Activated gamma-delta T cell treated with anti-CD3 and anti-CD28 coated beads, Interleukin-2, amount 50 U/mL, for 16 hours (primary cell): ENCODE results near the gene HOXC5.

Experiments used
- DNase-seq: peaks from one replicate; pipeline ENCODE4 v3.0.0-alpha.2; 2020; ENCODE audit warnings: low read depth

HOXC5 gene

DNA sequence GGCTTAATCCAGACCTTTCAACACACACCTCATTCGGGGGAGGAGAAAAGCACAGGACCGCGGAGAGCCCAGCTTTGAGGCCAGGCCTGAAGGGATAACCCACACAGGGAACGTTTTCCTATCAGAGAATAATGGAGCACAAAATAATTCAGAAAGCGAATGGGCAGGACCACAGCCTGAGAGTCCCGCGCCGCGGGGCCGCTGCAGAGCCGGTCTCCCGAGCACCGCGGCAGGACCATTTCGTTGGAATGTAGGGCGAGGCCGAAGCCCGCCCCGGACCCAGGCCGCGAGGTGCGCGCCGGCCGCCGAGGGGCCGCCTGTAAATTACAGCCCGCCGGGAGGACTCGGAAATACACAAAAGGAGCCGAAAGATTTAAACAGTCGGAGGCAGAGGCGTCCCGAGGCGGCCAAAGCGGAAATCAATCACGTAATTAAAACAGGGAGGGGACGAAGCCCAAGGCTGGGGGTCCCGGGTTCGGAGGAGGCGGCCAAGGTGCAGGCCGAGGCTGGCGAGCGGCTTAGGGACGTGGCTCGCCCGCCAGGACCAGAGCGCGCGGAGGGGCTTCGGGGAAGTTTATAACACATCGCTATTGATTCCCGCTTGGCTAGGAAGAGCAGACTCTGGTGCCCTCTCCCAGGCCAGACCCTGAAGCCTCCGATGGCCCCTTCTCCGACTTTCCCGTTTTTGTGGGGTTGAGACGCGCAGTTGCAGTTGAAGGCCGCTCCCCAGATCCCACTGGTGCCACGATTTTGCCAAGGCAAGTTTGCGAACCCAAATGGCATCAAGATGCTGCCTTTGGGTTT, 14.5 kb downstream of the HOXC5 start:
- no peak for DNase-seq

DNA sequence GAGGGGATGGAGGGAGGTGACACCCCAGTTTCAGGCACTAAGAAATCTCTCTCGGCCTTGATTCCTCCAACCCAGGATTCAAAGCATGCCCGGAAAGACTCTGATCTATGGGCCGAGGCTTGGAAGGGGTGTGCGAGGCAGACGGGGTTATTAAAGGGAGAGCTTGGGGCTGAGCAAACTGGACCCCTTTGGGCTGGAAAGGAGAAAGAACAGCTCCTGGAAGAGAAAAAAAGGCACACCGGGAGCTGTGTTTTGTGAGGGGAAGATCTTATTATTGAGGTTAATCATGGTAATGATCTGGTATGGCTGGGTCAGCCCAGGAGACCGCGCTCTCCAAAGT, 15.1 kb downstream of the HOXC5 start:
- no peak for DNase-seq

DNA sequence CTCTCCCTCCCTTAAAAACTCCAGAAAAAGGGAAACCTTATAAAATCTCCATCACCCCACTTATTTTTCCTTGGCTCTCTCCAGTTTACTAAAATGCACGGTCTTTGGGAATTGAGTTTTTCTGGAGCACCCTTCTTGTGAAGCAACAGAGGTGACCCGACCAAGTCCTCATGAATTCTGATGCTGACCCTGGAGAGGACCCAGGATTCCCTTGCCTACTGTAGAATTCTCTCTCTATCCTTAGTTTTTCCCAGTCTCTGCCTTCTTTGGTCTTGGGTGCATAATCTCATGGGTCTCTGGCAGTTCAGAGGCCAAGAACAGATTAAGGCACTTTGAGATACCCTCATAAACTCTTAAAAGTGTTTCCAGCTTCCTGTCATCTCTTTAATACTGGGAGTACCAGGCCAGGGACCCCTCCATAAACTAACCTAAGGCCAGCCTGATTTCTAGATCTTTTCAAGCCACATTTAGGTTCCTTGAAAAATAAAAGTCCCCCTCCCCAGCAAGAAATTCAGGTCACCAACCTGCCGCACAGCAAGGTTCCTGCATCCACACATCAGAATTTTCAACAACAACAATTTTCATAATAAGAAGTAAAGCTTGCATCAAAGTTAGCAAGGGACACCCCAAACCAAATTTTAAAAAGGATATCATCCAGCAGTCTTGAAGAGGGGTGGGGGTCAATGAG, 15.7 kb downstream of the HOXC5 start:
- DNase-seq: no peak

DNA sequence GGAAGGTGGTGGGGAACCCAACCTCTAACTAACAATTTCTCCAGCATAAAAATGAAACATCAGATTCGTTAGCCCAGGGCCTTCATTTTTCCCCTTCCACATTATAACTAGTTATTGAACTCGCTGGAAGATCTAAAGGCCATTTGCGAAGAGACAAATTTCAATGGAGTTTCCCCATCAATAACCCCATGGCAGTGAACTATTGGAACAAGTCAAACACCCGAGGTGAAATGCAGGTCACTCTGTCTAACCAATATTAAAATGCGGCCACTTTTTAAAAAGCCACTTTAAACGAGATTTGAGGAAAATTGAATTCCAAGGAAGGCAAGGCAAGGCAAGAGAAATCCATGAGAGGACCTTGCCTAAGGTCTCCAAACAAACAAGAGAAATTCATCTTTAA, 16.3 kb downstream of the HOXC5 start:
- no peak for DNase-seq

DNA sequence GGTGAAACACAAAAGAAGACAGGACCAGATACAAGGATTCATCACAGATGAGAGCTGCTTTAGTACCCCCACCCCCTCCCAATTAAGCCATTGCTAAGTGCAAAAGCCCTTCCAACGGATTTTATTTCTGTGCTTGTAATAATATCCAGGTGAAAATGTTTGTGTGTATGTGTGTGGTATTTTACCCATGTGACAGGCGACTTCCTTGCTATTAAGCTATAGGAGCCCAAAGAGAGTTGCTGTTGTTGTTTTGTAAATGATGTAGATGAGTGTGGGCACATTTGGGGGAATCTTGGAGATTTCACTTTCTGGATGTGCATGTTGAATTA, 17.6 kb downstream of the HOXC5 start:
- DNase-seq: no peak

DNA sequence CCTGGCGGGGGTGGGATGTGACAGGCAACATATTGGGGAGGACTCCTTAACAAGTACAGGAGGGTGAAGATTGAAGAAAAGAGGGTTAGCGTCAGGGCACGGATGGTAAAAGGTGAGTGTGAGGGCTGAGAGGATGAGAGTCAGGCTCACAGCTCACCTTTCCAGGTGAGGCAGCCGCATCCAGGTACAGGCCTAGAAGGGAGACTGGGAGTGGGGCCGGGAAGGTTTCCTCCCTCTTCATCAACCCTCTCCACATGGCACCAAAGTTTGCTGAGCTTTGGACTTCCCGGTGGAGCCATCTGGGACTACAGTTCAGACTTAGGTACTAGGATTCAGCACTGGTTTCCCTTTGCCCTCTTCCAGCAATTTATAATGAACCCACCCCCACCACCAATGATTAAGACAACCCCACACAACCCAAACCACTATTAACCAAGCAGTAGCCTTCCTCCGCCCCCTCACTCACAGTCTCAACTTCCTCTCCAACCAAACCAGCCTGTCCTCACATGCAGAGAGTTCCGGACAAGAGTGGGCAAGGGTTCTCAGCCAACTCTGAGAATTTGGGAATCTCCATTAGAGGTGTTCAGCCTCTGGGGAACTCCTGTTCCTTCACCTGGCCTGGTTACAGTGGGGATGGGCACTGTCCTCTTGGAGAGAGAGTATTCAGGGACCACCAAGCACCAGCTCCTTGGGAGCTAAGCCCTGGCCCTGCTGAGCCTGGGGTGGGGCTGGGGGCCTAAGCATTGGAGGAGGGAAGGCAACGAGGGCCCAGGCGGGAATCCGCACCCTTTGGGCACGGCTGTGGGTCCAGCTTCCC, 18.4 kb downstream of the HOXC5 start:
- DNase-seq: no peak

DNA sequence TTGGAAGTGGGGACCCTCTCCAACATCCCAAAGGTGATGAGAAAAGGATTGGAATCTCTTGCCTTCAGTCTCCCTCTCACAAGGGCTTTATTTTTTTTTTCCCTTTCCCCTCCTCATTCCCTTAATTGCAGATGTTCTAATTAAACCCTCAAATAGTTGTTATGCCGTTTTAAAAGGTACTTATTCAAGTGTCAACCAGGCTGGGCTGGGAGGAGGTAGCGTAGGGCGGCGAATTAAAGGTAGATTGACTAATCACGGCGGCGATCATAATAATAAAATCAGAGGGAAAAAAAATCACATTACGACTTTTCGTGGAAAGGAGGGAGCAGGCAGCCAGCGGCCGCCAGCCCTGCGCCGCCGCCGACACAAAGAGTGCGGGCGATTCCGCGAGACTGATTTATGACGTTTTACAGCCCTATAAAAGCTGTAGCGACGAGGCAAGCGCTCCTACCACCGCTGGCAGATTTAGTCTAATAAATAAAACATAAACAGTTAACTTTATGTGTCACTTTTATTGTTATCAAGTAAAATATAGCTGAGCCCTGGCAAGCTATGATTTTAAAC, 19.1 kb downstream of the HOXC5 start:
- no peak for DNase-seq

DNA sequence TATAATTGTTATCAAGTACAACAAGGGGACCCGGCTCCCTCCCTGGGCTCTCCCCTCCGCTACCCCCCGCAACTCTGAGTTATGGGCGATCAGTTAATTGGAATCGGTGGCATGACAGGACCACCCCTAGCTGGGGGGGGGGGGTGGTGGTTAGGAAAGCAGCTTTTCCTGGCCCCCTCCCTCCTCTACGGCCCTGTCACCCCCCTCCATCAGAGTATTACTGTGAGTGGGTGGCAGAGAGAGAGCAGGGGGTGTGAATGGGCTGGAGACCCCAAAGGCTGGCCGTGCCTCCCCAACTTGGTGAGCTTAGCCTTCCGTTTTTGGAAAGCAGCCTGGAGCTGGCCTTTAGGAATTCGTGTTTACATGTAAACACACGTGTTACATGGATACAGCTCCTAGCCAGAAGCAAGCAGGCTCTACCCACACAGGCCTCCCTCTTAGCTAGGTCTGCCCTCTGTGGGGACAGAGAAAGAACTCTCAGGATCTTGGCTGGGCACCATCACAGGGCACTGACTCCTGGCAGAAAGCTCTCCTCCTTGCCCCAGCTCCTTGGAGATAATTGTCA, 19.7 kb downstream of the HOXC5 start:
- no peak for DNase-seq

DNA sequence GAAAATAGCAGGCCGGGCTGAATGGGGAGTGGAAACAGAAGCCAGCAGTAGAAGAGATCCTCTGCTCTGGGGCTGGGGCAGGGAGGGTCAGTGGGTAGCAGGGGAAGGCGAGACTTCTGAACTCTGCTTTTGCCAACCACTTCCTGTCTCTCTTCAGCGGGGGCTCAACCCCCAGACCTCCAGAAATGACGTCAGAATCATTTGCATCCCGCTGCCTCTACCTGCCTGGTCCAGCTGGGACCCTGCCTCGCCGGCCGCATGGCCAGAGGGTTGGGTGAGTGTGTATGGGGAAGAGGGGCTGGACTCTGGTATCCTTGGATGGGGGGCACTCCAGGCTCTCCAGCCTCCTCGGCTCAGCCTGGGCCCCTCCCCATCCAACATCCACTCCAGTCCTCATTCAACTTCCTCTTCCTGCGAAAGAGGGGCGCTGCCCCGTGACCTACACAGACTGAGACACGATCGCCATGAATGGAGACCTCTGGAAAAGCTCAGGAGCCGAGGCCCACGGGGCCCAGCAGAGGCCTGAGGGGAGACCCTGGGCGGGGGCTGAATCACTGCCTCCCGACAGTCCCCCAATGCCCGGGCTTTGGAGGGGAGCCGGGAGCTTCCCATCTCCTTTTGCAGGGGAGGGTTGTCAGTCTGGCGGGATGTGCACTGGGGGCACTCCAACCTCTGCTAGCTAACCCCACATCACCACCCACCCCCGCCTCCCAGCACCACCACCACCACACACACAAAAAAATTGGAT, 20.3 kb downstream of the HOXC5 start:
- DNase-seq: no peak

DNA sequence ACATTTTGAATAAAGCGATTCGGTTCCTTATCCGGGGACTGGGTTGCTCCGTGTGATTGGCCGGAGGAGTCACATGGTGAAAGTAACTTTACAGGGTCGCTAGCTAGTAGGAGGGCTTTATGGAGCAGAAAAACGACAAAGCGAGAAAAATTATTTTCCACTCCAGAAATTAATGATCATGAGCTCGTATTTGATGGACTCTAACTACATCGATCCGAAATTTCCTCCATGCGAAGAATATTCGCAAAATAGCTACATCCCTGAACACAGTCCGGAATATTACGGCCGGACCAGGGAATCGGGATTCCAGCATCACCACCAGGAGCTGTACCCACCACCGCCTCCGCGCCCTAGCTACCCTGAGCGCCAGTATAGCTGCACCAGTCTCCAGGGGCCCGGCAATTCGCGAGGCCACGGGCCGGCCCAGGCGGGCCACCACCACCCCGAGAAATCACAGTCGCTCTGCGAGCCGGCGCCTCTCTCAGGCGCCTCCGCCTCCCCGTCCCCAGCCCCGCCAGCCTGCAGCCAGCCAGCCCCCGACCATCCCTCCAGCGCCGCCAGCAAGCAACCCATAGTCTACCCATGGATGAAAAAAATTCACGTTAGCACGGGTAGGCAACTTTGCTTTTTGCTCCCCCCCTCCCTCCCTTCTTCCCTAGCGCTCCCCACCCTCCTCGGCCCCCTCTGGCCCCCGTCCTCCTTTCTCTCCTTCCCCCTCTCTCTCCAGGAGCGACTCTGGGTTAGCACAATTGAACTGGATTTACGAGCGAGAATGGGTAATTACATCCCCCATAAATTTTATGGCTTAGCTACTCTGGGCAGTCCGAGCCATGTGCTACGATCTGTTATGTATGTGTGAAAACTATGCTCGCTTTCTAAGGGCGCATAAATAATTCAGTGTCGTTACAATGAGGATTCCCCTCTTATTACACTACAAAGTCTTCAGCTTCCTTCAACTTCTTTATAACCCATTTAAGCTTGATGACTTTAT, 21.2 kb downstream of the HOXC5 start, which contains the start of gene HOXC4:
TSS of gene HOXC4 (plus strand) at position 85 of the 991 bp plus-strand sequence. CDS start at position 173, 88 bp downstream.
- DNase-seq: no peak

DNA sequence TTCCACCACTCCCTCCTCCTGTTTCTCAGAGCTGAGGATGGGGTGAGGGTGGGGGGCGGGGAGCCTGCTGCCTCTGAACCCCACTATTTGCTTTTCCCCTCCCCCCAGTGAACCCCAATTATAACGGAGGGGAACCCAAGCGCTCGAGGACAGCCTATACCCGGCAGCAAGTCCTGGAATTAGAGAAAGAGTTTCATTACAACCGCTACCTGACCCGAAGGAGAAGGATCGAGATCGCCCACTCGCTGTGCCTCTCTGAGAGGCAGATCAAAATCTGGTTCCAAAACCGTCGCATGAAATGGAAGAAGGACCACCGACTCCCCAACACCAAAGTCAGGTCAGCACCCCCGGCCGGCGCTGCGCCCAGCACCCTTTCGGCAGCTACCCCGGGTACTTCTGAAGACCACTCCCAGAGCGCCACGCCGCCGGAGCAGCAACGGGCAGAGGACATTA, 21.9 kb downstream of the HOXC5 start:
- DNase-seq: no peak

DNA sequence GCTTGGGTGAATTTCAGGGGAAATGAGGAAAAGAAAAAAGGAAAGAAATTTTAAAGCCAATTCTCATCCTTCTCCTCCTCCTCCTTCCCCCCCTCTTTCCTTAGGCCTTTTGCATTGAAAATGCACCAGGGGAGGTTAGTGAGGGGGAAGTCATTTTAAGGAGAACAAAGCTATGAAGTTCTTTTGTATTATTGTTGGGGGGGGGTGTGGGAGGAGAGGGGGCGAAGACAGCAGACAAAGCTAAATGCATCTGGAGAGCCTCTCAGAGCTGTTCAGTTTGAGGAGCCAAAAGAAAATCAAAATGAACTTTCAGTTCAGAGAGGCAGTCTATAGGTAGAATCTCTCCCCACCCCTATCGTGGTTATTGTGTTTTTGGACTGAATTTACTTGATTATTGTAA, 22.7 kb downstream of the HOXC5 start:
- no peak for DNase-seq

DNA sequence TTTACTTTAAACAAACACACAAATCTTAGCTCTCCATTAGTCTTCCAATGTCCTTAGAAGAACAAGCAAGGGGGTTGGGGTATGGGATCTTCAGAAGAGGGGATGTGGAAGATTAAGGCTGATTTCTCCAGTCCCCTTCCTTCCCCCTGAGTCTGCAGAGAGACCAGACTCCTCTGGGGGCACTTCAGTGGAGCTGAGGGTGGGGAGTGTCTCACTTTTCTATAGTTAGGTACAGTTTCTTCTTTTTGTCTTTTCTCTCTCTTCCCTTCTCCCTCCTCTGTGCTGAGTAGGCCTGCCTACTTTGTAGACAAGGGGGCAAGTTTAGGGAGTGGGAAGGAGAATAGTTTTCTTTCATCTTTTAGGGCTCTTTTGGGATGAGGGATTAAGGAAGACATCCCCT, 23.3 kb downstream of the HOXC5 start:
- no peak for DNase-seq

DNA sequence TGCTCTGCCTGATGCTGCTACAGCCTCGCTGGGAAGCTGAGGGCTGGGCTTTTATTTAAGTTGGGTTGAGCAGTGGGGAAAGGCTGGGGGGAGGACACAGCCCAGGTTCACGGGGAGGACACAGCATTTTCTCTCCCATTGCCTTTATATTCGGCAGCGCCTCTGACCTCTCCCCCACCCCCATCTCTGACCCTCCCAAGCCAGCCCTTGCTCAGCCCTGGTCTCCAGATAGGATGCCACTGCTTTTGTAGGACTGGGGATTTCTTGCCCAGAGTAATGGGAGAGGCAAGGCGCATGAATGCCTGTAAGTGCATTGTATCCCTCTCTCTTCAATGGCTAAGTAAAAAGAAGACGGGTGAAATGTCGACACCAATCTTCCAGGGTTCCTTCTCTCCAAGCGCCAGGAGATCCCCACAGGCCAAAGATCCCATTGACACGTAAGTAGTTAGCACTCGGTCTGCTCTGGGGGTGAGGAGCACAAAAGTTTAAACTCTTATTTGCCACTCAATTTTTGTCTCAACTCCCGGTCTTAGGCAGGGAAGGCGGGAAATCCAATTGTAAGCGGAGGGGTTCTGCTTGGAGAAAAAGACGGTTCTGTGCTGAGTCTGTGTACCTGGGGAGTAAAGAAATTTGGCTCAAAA, 25.4 kb downstream of the HOXC5 start:
- no peak for DNase-seq

DNA sequence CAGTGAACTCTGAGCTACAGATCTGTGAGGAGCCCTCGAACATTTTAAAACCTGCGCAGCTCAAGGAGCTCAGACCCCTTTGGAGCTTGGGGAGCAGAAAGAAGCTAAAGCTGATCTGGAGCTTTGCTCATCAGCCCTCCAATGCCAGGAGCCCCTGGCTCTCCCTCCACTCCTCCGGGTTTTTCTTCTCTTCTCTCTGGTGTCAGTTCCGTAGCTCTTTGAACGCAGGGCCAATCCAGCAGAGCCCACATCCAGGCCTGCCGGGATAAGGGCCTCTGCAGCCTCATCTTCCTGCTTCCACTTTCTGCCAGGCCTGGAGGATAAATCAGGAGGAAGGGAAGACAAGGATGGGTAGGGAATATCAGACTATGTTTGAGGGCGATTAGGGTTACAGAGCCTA, 26.8 kb downstream of the HOXC5 start:
- no peak for DNase-seq

DNA sequence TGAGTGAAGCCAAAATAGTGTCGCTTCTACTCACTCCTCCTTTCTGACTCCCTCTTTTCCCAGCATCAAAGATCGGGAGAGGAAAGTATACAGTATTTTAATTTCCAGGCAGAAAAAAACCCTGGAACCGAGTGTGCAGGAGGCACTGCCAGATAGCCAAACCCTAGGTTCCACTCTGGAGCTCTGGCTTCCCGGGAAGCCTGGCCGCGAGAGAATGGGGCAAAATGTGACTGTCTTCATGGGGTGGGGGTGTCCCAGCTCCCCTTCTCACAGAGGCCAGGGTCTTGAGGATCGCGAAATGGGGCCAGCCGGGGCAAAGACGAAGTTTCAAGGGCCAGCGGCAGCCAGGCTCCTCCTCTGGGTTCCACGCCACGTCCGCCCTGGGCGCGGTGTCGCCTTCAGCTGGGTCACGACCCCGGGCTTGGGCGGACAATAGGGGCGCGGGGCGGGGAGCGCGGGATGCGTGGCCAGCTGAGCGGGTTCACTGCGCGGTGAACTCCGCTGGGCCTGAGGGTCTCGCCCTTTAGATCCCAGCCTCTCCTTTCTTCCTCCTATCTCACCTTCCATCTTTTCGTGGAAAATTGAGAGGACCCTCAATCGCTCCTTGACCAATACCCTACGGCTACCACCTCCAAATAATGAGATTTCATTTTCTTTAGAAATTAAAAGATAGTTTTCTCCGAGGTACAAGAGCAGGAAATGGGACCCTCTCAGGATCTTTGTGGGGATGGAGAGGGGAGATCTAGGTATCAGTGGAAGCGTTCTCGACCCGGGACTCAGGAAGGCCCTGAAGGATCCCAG, 27.5 kb downstream of the HOXC5 start:
- no peak for DNase-seq

DNA sequence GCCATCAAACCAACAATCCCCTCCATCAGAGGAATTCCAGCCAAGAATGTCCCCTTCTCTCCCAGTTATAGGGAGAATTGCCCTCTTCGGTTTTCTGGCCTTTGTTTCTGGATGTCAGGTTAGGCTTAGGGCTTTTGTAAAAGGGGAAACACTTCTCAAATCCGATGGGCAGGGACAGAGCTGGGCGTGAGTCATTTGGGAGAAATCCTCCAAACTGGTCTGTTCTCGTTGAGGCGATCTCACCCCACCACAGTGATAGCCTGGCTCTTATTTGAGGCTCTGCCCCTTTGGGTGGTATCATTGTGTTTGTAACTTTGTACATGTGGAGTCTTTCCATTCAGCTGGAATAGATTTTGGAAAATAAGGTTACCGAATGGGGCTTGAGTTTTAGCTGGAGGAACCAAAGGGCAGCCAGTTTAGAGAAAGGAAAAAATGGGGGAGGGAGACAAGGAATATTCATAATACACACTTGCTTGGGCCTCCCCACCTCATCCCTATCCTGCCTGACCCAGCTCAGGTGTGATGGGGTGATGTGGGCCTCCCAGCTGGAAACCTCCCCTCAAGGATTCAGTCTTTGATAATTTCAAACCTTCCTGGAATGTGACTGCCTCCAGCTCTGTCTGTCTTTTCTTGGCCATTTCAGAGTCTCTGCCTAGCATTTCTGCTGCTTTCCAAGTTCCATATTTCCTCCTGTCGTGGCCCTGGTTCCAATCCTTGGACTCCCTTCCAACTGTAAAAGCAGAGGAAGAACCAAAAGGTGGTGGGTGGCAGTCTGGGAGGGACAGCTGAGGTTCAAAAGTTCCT, 28.3 kb downstream of the HOXC5 start:
- no peak for DNase-seq

DNA sequence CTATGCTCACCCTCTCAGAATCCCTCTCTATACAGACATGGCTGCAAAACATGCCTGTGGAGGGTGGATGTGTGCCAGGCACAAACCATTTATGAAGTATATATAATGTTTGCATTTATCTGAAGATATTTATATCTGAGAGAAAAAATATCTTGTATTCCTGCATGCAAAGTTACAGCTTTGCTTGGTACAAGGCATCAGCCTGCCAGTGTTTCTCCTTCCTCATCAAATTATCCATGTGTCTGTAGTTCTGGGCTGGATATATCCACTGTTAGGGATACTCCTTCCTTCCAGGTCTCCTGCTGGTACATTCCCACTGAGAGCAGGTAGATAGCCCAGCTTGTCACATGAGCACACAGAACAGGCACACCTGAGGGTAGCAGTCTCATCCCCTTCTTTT, 32.8 kb downstream of the HOXC5 start:
- no peak for DNase-seq
